ENCODE results near the gene TTLL10. TPM values are rescaled to one million over a fixed set of nuclear protein-coding genes. Genes with fewer than 3 reads are reported as not detected.

TTLL10 gene
- total RNA-seq, 1 experiment from 2014 or later = not detected

DNA sequence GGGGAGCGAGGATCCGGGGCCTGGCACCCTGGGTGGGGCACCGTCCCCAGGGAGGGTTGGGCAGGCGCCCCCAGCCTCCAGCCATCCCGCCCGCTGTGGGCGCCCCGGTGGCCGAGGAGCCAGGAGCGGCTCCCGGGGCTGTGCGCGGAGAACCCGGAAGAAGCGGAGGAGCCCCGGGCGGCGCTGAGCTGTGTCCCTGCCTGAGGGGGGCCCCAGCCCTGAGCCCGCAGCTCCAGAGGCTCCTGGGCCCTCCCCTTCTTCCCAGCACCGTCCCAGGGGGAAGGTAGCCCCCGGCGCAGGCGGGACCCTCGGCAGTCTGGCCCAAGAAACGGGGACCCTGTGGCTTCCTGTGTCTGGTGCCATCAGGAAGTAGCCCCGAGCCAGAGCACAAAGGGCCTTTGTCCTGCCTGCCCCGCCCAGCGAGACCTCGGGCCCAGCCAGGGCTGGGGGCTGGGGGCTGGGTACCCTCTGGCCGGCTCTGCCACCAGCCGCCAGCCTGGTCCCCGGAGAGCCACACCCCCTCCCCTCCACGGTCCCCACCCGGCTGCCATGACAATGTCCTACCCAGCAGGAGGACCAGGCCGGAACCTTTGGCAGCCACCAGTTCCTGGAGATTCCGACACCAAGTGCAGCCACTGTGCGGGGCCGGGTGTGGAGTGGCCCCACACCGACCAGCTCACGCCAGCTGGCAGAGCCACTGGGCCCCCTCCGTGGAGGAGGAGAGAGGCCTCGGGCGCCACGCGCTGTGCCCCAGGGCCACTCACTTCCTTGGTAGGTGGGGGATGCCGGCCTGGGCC, 15.6 kb upstream of the TTLL10 start:
- peak; percentile 64 for DNase-seq (ENCODE audit: low read depth)

DNA sequence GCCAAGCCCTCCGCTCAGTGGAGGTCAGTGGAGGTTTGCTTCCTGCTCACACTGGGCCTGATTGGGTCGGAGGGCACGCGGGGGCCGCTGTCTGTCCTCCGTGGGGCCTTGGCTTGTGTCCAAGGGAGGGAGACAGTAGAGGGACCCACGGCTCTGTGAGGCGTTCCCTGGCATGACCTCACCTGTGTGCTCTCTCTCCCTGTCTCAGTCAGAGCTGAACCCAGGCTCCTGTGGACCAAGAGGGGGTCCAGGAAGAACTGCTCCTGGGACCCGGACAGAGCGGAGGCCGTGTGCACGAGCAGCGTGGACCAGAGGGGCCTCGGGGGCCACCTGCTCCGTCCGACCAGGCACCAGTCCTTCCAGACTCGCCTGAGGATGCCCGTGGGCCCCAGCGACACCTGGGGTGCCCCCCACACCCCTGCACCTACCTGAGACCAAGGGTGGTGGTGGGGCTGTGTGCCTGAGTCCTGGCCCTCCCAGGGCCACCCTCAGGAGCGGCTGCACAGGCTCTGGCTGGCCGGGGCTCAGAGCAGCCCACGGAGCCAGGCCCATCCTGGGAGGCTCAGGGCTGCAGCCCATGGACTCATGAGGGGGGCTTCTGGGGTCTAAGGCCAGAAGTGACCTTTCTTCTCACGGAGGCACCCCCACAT, 13.3 kb upstream of the TTLL10 start:
- no peak for DNase-seq (ENCODE audit: low read depth)

DNA sequence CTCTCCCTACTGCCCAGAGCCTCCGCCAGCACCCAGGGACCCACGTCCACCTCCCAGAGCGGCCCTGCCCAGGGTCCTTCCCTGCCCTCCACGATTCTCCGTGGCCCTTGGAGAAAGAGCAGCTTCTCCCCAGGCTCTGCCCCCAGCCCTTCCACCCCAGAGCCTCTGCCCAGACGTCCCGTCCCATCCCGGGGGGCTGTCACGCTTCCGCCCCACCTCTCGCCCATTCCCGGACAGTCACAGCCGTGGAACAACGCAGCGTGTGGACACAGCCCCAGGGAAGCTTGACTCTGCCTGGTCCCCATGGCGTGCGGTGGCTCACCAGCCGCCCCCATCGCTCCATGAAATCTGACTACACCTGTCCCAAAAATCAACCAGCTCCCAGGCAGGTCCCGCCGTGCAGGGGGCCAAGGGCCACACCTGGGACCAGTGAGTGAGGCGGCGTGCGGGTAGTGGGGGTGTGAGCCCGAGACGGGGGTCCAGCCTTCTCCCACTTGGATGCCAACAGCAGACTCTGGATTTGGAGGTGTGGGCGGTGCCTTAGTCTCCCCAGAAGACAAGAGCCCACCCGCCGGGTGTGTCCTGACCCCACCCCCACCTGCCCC, 12.5 kb upstream of the TTLL10 start:
- no peak for DNase-seq (ENCODE audit: low read depth)

DNA sequence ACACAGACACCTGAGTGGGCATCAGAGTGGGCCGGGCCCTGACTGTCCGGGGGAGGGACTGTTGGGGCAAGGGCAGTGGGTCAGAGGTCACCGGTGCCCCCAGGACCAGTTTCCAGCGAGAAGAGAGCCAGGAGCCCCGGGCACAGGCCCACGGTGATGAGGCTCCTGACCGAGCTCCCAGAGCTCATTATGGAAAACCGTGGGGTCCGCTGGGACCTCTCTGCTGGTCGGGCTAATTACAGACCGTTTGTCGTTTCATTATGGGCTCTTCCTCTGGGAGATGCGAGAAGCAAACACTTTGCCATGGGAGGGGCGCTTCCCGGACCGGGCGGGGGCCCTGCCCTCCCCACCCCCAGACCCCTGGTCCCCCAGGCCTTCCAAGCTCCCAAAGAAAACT, 12.0 kb upstream of the TTLL10 start:
- DNase-seq (ENCODE audit: low read depth) = no peak

DNA sequence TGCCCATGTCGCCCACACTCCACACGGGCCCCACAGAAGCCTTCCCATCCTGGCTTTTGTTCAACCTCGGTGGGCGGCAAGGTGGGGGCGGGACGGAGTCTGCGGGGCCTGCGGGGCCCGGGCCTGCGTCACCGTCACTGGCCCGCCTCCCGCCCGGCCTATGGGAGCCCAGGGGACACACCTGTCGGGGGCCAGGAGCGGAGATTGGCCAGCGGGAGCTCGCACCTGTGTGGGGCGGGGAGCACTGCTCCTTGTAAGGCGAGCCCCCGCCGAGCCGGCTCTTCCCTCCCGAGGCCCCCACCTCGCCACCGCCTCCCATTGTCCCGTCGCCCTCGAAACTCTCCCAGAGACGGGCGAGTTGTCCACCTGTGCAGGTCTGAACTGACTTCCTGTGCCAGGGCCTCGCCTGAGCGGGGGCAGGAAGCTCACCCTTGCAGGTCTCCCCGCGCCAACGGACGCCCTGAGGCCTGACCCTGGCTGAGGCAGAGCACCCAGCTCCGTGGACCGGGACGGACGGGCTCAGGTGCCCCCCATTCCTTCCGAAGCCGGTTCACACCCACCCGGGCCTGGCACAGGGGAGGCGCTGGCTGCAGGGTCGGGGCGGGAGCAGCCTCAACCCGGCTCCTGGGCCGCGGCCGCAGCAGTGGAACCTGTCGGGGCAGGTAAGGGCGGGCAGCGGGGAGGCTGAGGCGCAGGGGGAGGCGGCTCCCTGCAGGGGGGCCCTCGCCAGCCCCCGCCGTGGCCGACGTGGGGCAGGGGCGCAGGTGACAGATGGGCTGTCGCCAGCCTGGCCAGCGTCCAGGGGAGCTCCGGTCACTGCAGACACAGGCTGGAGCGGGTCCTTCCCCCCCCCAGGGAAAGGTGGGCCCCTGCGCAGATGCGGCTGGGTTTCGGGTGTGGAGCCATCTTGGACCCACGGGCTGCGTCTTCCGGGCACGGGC, 10.8 kb upstream of the TTLL10 start:
- no peak for DNase-seq (ENCODE audit: low read depth)

DNA sequence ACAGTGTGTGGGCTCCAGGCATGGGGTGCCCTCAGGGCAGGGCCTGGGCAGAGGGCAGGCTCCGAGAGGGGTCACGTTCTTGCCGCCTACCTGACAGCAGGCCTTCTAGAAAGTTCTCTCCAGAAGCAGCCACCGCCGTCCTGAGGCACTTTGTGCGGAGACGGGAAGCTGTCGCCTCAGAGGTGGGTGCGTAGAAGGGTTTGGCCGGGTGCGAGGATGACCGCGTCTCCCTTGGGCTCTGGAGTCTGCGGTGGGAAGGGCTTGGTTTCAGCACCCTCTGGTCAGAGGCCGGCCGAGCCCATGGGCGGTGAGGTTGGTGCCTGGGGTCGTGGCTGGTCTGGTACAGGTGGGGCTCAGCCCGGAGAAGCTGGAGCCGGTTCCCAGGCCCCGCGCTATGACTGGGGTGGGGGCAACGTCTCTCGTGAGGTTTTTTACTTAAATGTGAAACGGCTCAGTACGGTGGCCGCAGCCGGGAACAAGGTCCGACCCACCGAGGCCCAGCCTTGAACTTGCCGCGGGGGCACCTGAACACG, 10.1 kb upstream of the TTLL10 start:
- DNase-seq (ENCODE audit: low read depth) = no peak

DNA sequence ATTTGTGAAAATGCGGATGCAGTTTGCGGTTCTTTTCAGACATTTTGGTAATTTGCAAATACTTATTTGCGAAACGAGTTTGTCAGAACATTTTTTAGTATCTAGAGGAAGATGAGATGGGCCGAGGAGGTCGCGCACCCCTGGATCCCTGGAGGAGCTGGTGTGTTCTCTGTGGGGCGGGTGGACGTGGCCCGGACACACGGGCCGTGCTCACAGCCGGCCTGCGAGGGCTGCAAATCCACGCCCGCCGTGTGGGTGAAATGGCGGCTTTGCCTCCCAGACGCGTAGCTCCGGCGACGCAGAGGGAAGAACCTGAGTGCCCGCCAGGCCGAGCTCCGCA, 9.3 kb upstream of the TTLL10 start:
- no peak for DNase-seq (ENCODE audit: low read depth)

DNA sequence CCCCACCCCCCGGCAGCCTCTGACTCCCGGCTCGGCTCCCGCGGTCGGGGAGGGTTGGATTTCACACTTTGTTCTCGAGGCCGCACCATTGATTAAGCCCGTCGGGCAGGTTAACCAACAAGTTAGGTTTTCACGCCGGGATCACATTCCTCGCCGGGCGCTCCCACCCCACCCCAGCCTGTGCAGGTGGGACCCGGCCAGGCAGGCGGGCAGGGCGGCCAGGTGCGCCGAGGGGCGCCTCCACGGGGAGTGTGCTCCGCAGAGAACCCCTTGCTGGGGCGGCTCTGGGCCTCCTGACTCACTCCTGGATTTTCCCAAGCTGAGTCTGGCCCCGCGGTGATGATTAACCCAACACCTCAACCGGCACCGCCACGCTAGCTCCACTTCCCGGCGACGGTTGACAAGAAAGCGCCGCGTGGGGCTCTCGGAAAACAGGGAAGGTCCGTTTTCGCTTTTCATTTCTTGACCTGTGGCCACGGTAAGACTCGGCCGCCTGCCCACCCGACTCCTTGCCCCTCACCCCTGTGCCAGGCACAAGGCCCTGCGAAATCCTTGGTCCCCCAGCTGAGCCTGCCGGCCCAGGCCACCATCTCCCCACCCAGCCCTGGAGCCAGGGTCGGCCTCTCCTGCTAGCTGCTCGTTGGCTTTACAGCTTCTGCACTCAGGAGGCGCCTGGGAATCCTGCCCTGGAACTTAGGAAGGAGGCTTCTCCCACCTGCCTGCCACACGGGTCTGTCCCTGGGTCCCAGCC, 8.8 kb upstream of the TTLL10 start:
- DNase-seq (ENCODE audit: low read depth) = no peak

DNA sequence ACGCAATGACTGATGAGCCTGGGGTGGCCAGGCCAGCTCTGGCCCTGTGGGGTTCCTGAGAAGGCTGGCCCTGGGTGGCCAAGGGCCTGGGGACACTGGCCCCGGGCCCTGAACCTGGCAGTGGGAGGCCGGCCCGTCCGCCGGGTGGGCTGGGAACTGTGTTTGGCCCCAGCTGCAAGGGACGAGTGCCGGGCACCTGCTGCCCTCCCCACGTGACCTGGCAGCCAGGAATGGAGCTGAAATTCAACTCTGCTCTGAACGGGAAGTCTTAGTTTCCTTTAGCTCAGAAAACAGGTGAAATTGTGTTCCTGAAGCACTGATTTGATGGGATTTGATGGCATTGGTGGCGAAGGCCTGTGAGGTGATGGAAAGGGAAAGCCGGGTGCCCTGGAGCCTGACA, 8.2 kb upstream of the TTLL10 start:
- DNase-seq (ENCODE audit: low read depth) = no peak

DNA sequence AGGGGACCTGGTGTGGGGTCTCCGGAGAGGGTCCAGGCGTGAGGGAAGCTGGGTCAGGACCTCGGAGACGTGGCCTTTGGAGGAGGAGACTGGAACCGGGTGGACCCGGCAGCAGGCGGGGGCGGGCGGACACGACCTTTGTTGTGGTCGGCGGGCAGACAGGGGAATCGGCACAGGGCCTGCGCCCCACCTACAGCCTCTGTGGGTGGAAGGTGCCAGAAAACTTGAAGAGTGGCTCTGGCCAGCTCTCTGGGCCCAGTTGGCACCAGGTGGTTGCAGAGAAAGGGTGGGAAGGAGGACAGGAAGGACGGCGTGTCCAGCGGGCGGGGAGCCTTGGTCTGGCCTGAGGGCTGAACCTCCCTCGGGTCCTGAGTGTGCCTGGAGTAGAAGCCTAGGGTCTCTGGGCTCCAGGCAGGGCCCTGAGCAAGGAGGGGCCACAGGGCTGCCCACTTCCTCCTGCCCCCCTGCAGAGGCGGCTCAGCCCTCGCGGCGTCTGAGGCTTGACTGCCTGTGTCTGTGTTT, 7.7 kb upstream of the TTLL10 start:
- no peak for DNase-seq (ENCODE audit: low read depth)

DNA sequence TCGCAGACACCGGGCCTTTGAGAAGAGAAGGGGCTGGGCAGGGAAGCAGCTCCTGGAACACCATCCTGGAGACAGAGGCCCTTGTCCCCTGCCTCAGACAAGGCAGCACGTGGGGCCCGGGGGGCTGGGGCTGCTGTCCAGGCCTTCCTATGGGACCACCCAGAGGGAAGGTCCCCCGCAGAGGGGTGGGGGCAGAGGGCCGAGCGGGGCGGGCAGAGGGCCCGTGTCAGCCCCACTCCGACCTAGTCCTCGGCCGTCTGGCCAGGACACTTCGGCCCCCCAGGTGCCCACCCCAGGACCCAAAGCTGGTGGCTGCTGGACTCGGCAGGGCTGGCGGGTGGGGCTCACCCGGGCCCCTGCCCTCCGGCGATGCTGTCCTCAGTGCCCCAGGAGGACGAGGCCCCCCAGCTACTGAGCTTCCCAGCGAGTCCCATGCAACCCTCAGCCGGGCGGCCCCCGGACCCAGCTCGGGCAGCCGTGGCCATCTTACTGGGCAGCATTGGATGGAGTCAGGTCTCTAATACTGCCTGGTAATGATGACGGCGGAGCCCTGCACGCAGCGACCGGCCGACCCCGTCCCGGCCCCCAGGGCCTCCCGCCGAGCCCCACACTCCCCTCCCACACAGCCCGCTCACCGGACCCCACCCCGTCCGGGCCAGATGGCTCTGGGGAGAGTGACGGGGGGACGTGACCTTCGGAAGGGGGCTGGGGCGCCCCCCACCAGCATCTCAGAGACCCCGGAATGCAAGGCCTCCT, 6.9 kb upstream of the TTLL10 start:
- DNase-seq (ENCODE audit: low read depth) = no peak

DNA sequence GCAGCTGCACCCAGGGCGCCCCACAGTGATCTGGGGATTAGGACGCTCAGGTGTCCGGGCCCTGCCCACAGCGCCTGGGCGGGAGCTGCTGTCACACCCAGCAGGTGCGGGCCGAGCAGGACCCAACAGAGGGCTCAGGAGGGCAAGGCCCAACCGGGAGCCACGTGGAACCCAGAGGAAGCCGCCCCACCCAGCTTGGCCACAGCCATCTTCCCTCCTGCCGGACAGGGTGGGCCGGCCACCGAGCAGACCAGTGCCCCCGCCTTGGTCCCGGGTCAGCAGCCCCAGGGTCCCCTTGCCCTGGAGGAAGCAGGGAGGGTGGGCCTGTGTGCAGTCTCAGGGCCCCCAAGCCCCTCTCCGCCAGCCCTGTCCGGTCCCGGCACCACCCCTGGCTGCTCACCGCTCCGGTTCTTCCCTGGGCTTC, 6.3 kb upstream of the TTLL10 start:
- DNase-seq (ENCODE audit: low read depth) = no peak

DNA sequence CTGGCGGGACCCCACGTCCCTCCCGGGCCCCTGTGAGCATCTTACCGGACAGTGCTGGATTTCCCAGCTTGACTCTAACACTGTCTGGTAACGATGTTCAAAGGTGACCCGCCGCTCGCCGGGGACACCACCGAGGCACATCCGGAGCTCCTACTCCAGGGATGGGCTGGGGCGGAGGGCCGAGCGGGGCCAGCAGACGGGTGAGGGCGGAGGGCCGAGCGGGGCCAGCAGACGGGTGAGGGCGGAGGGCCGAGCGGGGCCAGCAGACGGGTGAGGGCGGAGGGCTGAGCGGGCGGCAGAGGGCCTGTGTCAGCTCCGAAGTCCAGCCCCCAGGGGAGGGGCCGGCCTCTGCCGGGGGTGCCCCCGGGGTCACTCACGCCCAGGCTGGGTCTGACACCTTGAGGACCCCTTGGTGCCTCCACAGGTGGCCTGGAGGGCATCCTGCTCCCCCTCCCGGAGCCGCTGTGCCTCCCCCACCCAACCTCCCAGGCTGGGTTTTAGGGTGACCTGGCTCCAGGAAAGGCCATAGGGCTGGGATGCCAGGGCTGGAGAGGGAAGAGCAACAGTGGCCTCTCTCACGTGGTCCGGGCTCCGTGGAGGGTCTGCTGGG, 5.7 kb upstream of the TTLL10 start:
- no peak for DNase-seq (ENCODE audit: low read depth)

DNA sequence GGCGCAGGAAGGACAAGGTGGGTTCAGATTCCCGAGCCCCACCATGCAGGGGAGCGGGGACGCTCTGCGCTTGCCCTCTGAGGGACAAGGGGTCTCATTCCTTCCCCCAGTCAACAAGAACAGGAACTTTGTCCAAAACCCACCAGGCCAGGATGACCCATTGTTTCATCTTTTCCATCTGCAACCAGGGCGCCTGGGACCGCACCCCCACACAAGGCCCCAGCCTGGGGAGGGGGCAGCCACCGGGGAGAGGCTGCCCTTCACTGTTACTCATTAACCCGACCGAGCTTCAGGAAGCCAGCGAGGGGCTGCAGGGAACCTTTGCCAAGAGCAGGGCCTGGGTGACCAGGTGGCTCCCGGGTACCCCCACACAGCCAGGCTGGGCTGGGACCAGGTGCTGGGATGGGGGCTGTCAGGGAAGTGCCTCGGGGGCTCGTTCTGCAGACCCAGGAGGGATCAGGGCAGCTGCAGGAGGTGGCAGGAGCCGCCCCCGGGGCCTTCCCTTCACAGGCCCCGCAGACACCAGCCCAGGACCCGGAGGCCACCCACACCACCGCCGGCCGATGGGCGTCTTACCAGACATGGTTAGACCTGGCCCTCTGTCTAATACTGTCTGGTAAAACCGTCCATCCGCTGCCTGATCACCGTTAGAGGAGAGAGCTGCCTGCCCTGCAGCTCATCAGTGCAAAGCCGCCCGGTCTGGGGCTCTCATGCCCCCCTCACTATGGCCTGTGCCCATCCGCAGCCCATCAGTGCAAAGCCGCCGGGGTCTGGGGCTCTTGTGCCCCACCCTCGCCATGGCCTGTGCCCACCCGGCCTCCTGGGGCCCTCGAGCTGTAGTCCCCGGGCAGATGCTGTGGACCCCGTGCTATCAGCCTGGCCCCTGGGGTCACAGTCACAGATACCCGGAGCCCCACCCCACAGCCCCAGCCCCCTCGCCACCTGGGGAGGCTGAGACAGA, 4.9 kb upstream of the TTLL10 start:
- no peak for DNase-seq (ENCODE audit: low read depth)

DNA sequence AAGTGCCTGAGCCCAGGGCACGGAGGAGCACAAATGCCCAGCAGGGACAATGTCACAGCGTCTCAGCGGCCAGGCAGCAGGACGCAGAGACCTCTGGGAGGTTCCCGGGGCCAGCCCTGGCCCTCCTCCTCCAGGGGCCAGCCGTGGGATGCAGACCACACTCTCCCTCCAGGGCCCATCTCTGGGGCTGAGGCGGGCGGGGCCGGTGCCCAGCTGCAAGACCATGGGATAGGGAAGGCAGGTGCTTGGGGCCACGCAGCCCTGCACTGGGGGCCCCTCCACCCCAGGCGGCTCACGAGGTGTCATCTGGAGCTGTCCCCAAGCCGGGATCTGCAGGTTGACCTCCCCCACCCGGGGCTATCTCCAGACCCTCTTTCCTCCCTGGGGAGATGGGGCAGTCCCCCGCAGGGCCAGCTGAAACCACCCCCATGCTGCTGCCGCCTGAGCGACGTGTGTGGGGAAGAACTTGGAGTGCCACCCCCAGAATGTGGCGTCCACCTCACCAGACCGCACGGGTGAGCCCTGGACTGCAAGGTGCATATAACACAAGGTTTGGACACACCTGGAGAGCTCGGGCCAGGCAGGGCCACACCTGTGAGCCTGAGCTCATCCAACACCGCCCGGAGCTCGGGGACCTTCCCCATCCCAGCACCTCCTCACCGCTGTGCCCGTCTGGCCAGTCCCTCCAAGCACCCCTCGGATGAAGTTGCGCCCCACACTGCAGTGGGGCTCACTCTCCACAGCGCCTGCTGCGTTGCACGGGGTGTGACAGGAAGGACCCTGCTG, 4.1 kb upstream of the TTLL10 start:
- no peak for DNase-seq (ENCODE audit: low read depth)

DNA sequence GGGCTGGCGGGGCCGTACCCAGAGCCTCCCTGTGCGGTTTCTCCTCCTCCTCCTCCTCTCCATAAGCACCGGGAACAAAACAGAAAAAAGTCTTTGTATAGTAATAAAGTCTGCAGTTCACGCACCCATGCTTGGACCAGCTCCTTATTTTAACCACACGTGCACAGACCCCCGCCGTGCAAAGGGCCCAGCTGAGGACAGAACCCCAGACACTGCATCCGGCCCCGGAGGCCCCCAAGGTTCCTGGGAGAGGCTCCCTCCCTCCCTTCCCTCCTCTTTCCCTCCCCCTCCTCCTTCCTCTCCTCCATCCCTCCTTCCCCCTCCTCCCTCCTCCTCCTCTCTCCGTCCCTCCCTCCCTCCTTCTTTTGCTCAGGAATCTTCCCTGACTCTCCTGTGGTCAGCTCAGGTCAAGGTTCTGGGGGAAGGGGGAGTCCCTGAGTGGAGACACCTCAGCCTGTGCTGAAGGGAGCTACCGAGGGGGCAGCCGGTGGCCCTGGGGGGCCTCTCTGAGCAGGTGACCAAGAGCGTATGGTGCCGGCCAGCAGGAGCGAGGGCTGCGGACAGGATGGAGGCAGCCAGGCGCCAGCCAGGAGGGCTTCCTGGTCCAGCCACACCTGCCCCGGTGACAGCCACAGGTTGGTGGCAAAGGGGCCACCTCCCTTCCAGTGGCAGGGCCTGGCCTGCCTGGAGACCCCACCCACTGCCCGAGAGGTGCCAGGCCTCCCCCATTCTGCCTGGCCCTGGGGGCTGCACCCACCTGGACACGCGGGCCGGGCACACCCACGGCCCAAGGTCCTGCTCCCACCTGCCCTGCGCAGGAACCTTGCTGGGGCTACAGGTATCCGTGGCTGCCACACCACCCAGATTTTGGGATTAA, 3.2 kb upstream of the TTLL10 start:
- DNase-seq (ENCODE audit: low read depth) = no peak

DNA sequence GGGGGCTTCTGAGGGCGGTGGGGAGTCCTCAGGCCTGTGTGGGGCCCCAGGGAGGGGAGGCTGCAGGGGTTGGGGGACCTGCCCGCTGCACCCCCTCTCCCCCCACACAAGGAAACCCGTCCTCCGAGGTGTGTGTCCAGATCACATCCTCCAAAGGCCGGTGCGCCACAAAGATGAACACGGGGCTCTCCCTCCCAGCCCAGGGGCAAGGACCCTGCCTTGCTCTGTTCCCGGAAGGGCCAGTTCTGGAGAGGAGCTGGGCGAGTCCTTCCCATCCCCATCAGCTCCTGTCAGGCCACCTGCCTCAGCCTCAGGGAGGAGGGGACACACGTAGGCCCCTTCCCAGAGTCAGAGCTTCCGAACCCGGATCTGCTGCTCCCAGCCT, 2.5 kb upstream of the TTLL10 start:
- no peak for DNase-seq (ENCODE audit: low read depth)

All from RPMI7951 (cell line).